IMR-90 (cell line): ENCODE measurements around the gene RGMA. TPM values are rescaled to one million over a fixed set of nuclear protein-coding genes. Genes with fewer than 3 reads are reported as not detected.

Experiments
- ATAC-seq: fragments of 200-7000 bp; cut with Tn5 transposase; 2 replicates; pipeline ENCODE4 v1.9.1; 2020; ENCODE audit warnings: low read depth, mild to moderate bottlenecking, moderate library complexity
- BruUV-seq: library from RNA; stranded (reverse); fragments of 400-500 nt; replicated peaks from 2 replicates; lab custom pipeline; 2021; lab: Mats Ljungman, UMichigan
- CTCF ChIA-PET: fragments of 300-600 bp; formaldehyde crosslinking; extraction: SDS; loops from one replicate; lab custom pipeline; 2021; ENCODE audit warnings: antibody characterized with exemption; lab: Yijun Ruan, JAX
- POLR2A ChIA-PET: fragments of 300-600 bp; sonication (Branson Sonifier 250); formaldehyde crosslinking; loops from one replicate; lab custom pipeline; 2022; ENCODE audit warnings: antibody characterized with exemption; ENCODE audit not compliant: unreplicated experiment; lab: Charles Lee
- DNase-seq: peaks from one replicate; pipeline ENCODE4 v3.0.0; 2013
- H2AFZ ChIP-seq: replicated peaks from 2 replicates; pipeline ENCODE3; 2013; ENCODE audit warnings: low read length, mild to moderate bottlenecking; ENCODE audit not compliant: poor library complexity
- H2AK5ac ChIP-seq: 2 replicates; pipeline ENCODE4 v1.6.1; 2013; ENCODE audit warnings: low read depth, low read length, inconsistent platforms
- H2AK9ac ChIP-seq: replicated peaks from 2 replicates; pipeline ENCODE3; 2013; ENCODE audit warnings: mild to moderate bottlenecking, low read depth, low read length, moderate library complexity; ENCODE audit not compliant: poor library complexity
- H2BK120ac ChIP-seq: 2 replicates; pipeline ENCODE4 v1.6.1; 2013; ENCODE audit warnings: low read depth, low read length, inconsistent platforms
- H2BK15ac ChIP-seq: 3 replicates; pipeline ENCODE4 v1.6.1; 2013; ENCODE audit warnings: low read depth, low read length, inconsistent platforms
- H2BK20ac ChIP-seq: 2 replicates; pipeline ENCODE4 v1.6.1; 2013; ENCODE audit warnings: low read depth, mild to moderate bottlenecking, inconsistent platforms, low read length, moderate library complexity
- H2BK5ac ChIP-seq: 2 replicates; pipeline ENCODE4 v1.6.1; 2013; ENCODE audit warnings: mild to moderate bottlenecking, low read depth, low read length, inconsistent platforms; ENCODE audit not compliant: poor library complexity, severe bottlenecking
- H3K14ac ChIP-seq: replicated peaks from 2 replicates; pipeline ENCODE4 v1.6.1; 2013; ENCODE audit warnings: low read depth, low read length, inconsistent platforms
- H3K18ac ChIP-seq: 2 replicates; pipeline ENCODE4 v1.6.1; 2013; ENCODE audit warnings: low read depth, low read length, control low read depth
- H3K23ac ChIP-seq: 2 replicates; pipeline ENCODE4 v1.6.1; 2013; ENCODE audit warnings: low read depth, low read length, inconsistent platforms
- H3K27ac ChIP-seq: 2 replicates; pipeline ENCODE4 v1.5.1; 2013; ENCODE audit warnings: mild to moderate bottlenecking, control low read depth, low read length; ENCODE audit not compliant: insufficient read depth
- H3K27me3 ChIP-seq: 2 replicates; pipeline ENCODE4 v1.6.1; 2013; ENCODE audit warnings: low read length; ENCODE audit not compliant: control insufficient read depth, insufficient read depth
- H3K36me3 ChIP-seq: 2 replicates; pipeline ENCODE4 v1.6.1; 2013; ENCODE audit warnings: low read length, mixed read lengths; ENCODE audit not compliant: control insufficient read depth, insufficient read depth
- H3K4ac ChIP-seq: 2 replicates; pipeline ENCODE4 v1.6.1; 2013; ENCODE audit warnings: low read depth, low read length, inconsistent platforms
- H3K4me1 ChIP-seq: 2 replicates; pipeline ENCODE4 v1.6.1; 2013; ENCODE audit warnings: low read length, mixed read lengths; ENCODE audit not compliant: control insufficient read depth, insufficient read depth
- H3K4me2 ChIP-seq: 2 replicates; pipeline ENCODE4 v1.6.1; 2013; ENCODE audit warnings: low read depth, mild to moderate bottlenecking, control low read depth, low read length, moderate library complexity
- H3K4me3 ChIP-seq: 2 replicates; pipeline ENCODE4 v1.5.1; 2013; ENCODE audit warnings: low read depth, mild to moderate bottlenecking, control low read depth, low read length, moderate library complexity; ENCODE audit not compliant: insufficient read depth
- H3K56ac ChIP-seq: 2 replicates; pipeline ENCODE4 v1.6.1; 2013; ENCODE audit warnings: low read length, inconsistent platforms; ENCODE audit not compliant: insufficient read depth; ENCODE audit errors: extremely low read depth
- H3K79me1 ChIP-seq, 2 experiments: 2 replicates each; pipeline ENCODE4 v1.6.1; 2013; ENCODE audit warnings: low read length in 2 of 2, inconsistent platforms in 1 of 2, low read depth in 1 of 2
- H3K9ac ChIP-seq: 2 replicates; pipeline ENCODE4 v1.6.1; 2013; ENCODE audit warnings: low read depth, low read length, control low read depth
- H3K9me1 ChIP-seq: 2 replicates; pipeline ENCODE4 v1.6.1; 2013; ENCODE audit warnings: low read length, inconsistent platforms; ENCODE audit not compliant: insufficient read depth
- H3K9me3 ChIP-seq: 2 replicates; pipeline ENCODE4 v1.6.1; 2013; ENCODE audit warnings: low read length; ENCODE audit not compliant: control insufficient read depth, insufficient read depth
- H4K20me1 ChIP-seq: 2 replicates; pipeline ENCODE4 v1.6.1; 2013; ENCODE audit warnings: low read length, inconsistent platforms; ENCODE audit not compliant: insufficient read depth
- H4K5ac ChIP-seq: 2 replicates; pipeline ENCODE4 v1.6.1; 2013; ENCODE audit warnings: mild to moderate bottlenecking, low read depth, low read length, control low read depth
- H4K8ac ChIP-seq, 2 experiments: 2 replicates each; pipeline ENCODE4 v1.6.1; 2013; ENCODE audit warnings: low read depth in 2 of 2, low read length in 2 of 2, control low read depth in 1 of 2, inconsistent platforms in 1 of 2
- H4K91ac ChIP-seq: 2 replicates; pipeline ENCODE4 v1.6.1; 2013; ENCODE audit warnings: low read depth, low read length, inconsistent platforms; ENCODE audit not compliant: insufficient read depth
- BHLHE40 ChIP-seq: fragments of 150-350 bp; IDR thresholded peaks from 2 replicates; pipeline ENCODE4 v1.6.1; 2016; ENCODE audit warnings: mild to moderate bottlenecking, low read depth, low read length
- RAD21 ChIP-seq: IDR thresholded peaks from 2 replicates; pipeline ENCODE4 v1.6.1; 2012; ENCODE audit warnings: low read length, improper control_type of control experiment
- WGBS, 2 experiments: methylation state at CpG; one replicate each; pipeline versions ENCODE4 v1.1.5 to v1.1.7; 2013; ENCODE audit warnings: missing lambda C conversion rate in 2 of 2; ENCODE audit not compliant: insufficient read length in 1 of 2; ENCODE audit errors: extremely low coverage in 2 of 2; 5-methylcytosine and 5-hydroxymethylcytosine counted together
- dilution Hi-C: fragments of 300-500 bp; cut with HindIII; formaldehyde crosslinking; loops from one replicate; pipeline ENCODE4 v1.14.3; 2018; ENCODE audit warnings: low sequenced_read_pairs; ENCODE audit not compliant: unreplicated experiment
- in situ Hi-C: fragments of 300-500 bp; cut with MboI; formaldehyde crosslinking; loops from 3 replicates; pipeline ENCODE4 v1.14.3; 2019; ENCODE audit warnings: low sequenced_read_pairs, inconsistent platforms, mixed read lengths
- intact Hi-C: fragments of 100-400 bp; cut with micrococcal nuclease; formaldehyde crosslinking; loops from 2 replicates; pipeline ENCODE4 v1.10.0; 2022
- polyA plus RNA-seq, 3 experiments: library from polyadenylated mRNA; depleted of rRNA; stranded (reverse); fragments of >200 nt; gene quantifications; 2 replicates each; pipeline ENCODE4 v1.2.3, GENCODE V29; 2012; ENCODE audit warnings: low replicate concordance in 1 of 3
- total RNA-seq: library from RNA; depleted of rRNA; stranded (reverse); fragments of >200 nt; gene quantifications from 2 replicates; pipeline ENCODE4 v1.2.3, GENCODE V29; 2012

The RGMA gene
- total and polyA plus RNA-seq, 2 of the 4 experiments (the other 2 are of a cell fraction), result 0.18 to 0.26 TPM

DNA sequence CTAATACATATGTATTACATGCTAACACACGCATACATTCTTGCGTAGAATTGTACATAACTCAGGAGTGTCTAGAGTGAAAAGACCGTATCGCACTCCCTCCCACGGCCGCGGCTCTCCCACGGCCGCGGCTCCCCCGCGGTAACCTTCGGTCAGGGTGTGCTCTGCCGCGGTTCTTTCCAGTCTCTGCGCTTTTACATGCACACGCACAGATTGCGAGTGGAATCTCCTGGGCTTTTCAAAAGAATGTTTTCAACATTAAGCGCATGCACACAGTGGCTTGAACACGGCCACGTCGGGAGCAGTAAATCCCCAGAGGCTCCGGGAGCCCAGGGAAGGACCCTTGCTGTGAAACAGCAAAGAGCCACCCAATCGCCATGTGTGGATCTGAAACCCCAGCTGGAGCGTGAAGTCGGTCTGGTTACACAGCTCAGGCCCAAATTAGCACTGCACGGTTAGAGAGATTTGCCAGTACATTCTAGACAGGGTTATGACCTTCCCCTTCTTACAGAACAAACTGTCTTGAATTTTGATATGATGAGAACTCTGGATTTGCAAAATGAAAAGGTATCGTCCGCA, 805 bp upstream of the RGMA start:
- intact Hi-C loops, result no loop called here

More for the DNA sequence above, 805 bp upstream of the RGMA start:
- Histone ChIP-seq H3K27ac (no peak overlapping the region), H3K79me1 (no peaks in the 10 kb centered on the region), H4K20me1 (no peaks in the 10 kb centered on the region), H2AFZ (no peak overlapping the region), H3K23ac (no peak overlapping the region), H4K91ac (no peak overlapping the region), H3K9ac (no peak overlapping the region), H3K14ac (no peak overlapping the region), H4K5ac (no peak overlapping the region), H3K4ac (no peak overlapping the region), H2BK5ac (no peak overlapping the region), H4K8ac (no peak overlapping the region), H3K9me1 (no peaks in the 10 kb centered on the region), H3K4me3 (no peak overlapping the region), H2BK20ac (no peak overlapping the region), H3K27me3 (peaks cover 52% of the 10 kb centered on the region), H3K9me3 (no peaks in the 10 kb centered on the region), H3K18ac (no peak overlapping the region), H2AK5ac (no peak overlapping the region), H2BK120ac (no peak overlapping the region), H3K36me3 (no peaks in the 10 kb centered on the region), H2AK9ac (no peak overlapping the region), H2BK15ac (no peak overlapping the region), H3K56ac (no peak overlapping the region), H3K4me2 (no peak overlapping the region), H3K4me1 (no peaks in the 10 kb centered on the region)
- WGBS, 2 experiments, result 4% methylated on average over 11 of the region's 29 CpGs; no CpG with 5 or more reads in 1 of the 2 experiments
- ATAC-seq, result no peak
- POLR2A ChIA-PET, result no interaction called here
- no TSS peak for BruUV-seq
- in situ Hi-C loops, result no loop called here
- dilution Hi-C loops, result no loop called here
- DNase-seq, result no peak
- CTCF ChIA-PET, result no interaction called here
- TF ChIP-seq RAD21 (no peak), BHLHE40 (no peak)
